Neural cell (in vitro differentiated cells): ENCODE measurements around the gene PAX2. TPM values are rescaled to one million over a fixed set of nuclear protein-coding genes. Genes with fewer than 3 reads are reported as not detected.

ENCODE experiments used
- H2AFZ ChIP-seq: fragments of 200-600, 300-800 bp; sonication (generic), shearing (Covaris generic); 2 replicates; pipeline ENCODE4 v1.6.0; 2014; ENCODE audit warnings: low read depth, mild to moderate bottlenecking, antibody characterized with exemption, low read length, moderate library complexity
- H3F3A ChIP-seq: fragments of 200-600 bp; shearing (Covaris generic); 2 replicates; pipeline ENCODE4 v1.6.1; 2016; ENCODE audit warnings: mild to moderate bottlenecking, moderate library complexity, mixed read lengths, antibody characterized with exemption, low read length; ENCODE audit not compliant: insufficient read depth, poor library complexity, severe bottlenecking
- H3K27ac ChIP-seq: fragments of 200-600, 300-800 bp; sonication (generic), shearing (Covaris generic); 2 replicates; pipeline ENCODE4 v1.5.1; 2014; ENCODE audit warnings: mild to moderate bottlenecking, low read length, moderate library complexity
- H3K27me3 ChIP-seq: fragments of 300-800, 200-600 bp; sonication (generic), shearing (Covaris generic); 2 replicates; pipeline ENCODE4 v1.6.0; 2014; ENCODE audit warnings: mild to moderate bottlenecking, low read depth, low read length, moderate library complexity; ENCODE audit not compliant: insufficient read depth
- H3K36me3 ChIP-seq: fragments of 300-800, 200-600 bp; sonication (generic), shearing (Covaris generic); 2 replicates; pipeline ENCODE4 v1.5.1; 2014; ENCODE audit warnings: mild to moderate bottlenecking, antibody characterized with exemption, low read length, moderate library complexity; ENCODE audit not compliant: insufficient read depth
- H3K4me2 ChIP-seq: fragments of 300-800, 200-600 bp; sonication (generic), shearing (Covaris generic); 2 replicates; pipeline ENCODE4 v1.6.0; 2014; ENCODE audit warnings: mild to moderate bottlenecking, low read length
- H3K4me3 ChIP-seq: fragments of 300-800, 200-600 bp; sonication (generic), shearing (Covaris generic); 2 replicates; pipeline ENCODE4 v1.5.1; 2014; ENCODE audit warnings: mild to moderate bottlenecking, low read length, moderate library complexity
- H3K79me2 ChIP-seq: fragments of 200-600 bp; shearing (Covaris generic); replicated peaks from 2 replicates; pipeline ENCODE4 v1.6.0; 2014; ENCODE audit warnings: mild to moderate bottlenecking, low read length, moderate library complexity; ENCODE audit not compliant: insufficient read depth
- H3K9ac ChIP-seq: fragments of 300-800, 200-600 bp; sonication (generic), shearing (Covaris generic); 2 replicates; pipeline ENCODE4 v1.6.1; 2016; ENCODE audit warnings: mild to moderate bottlenecking, low read length, mixed read lengths
- H3K9me2 ChIP-seq: fragments of 200-600 bp; shearing (Covaris generic); 2 replicates; pipeline ENCODE4 v1.6.1; 2016; ENCODE audit warnings: mild to moderate bottlenecking, low read length, mixed read lengths; ENCODE audit not compliant: insufficient read depth
- H3K9me3 ChIP-seq: fragments of 200-600, 300-800 bp; sonication (generic), shearing (Covaris generic); 2 replicates; pipeline ENCODE4 v1.6.1; 2016; ENCODE audit warnings: mild to moderate bottlenecking, mixed run types, low read length, moderate library complexity, mixed read lengths
- H4K20me1 ChIP-seq: fragments of 200-600 bp; shearing (Covaris generic); 2 replicates; pipeline ENCODE4 v1.6.1; 2016; ENCODE audit warnings: mild to moderate bottlenecking, mixed run types; ENCODE audit not compliant: insufficient read depth
- EP300 ChIP-seq: fragments of 450-650 bp; conservative IDR thresholded peaks from 2 replicates; pipeline ENCODE4 v1.6.1; 2014; ENCODE audit warnings: antibody characterized with exemption, mild to moderate bottlenecking, moderate library complexity; ENCODE audit not compliant: poor library complexity, severe bottlenecking
- EZH2 ChIP-seq: fragments of 200-600, 300-800 bp; shearing (Covaris generic), sonication (generic); IDR thresholded peaks from 2 replicates; pipeline ENCODE4 v1.6.1; 2014; ENCODE audit warnings: antibody characterized with exemption, low read length, borderline replicate concordance, mild to moderate bottlenecking; ENCODE audit not compliant: insufficient read depth, poor library complexity, severe bottlenecking
- MXI1 ChIP-seq: fragments of 450-650 bp; conservative IDR thresholded peaks from 2 replicates; pipeline ENCODE4 v1.6.1; 2014; ENCODE audit warnings: antibody characterized with exemption, mild to moderate bottlenecking; ENCODE audit not compliant: poor library complexity, severe bottlenecking
- POLR2AphosphoS5 ChIP-seq: IDR thresholded peaks from 2 replicates; pipeline ENCODE4 v1.6.1; 2012
- RAD21 ChIP-seq: fragments of 450-650 bp; conservative IDR thresholded peaks from 2 replicates; pipeline ENCODE4 v1.6.1; 2014; ENCODE audit warnings: antibody characterized with exemption, mild to moderate bottlenecking, moderate library complexity
- REST ChIP-seq: IDR thresholded peaks from 2 replicates; pipeline ENCODE4 v1.6.1; 2012; ENCODE audit warnings: borderline replicate concordance
- SMC3 ChIP-seq: fragments of 450-650 bp; conservative IDR thresholded peaks from 2 replicates; pipeline ENCODE4 v1.6.1; 2014; ENCODE audit warnings: antibody characterized with exemption, mild to moderate bottlenecking, moderate library complexity; ENCODE audit not compliant: poor library complexity
- TAF1 ChIP-seq: IDR thresholded peaks from 2 replicates; pipeline ENCODE4 v1.6.1; 2012; ENCODE audit warnings: low read depth
- polyA plus RNA-seq: library from polyadenylated mRNA; depleted of rRNA; stranded (reverse); fragments of >200 nt; gene quantifications from 2 replicates; pipeline ENCODE4 v1.2.3, GENCODE V29; 2014
- TF ChIP-seq, protein P1 (sequence below): fragments of 450-650 bp; IDR thresholded peaks from 2 replicates; pipeline ENCODE4 v1.5.1; 2014; ENCODE audit warnings: antibody characterized with exemption, mild to moderate bottlenecking, moderate library complexity; ENCODE audit not compliant: poor library complexity, severe bottlenecking

PAX2 gene
- polyA plus RNA-seq, 1 donor from 2014 or later: not detected

DNA sequence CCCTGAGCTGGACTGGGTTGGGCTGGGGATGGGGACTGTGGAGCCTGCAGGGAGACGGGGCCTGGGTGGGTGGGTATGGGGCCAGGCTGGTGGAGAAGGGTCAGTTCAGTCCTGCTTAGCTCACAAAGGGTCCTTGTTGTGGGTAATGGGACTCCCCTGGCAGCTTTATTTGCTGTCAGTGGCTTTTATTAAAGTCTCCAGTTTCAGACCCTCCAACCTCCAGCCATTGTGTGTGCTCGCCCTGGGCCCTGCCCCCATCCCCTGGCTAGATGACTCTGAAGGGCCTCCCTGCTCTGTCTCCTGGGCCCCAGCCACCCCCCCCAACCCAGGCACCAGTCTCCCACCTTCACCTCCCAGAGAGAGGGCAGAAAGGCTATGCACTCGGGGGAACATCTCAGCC lies 123.0 kb downstream of the PAX2 start:
- no peaks in the 10 kb centered on the region for H3K79me2 ChIP-seq
- H3K4me2 ChIP-seq: no peak overlapping the region
- TF ChIP-seq EZH2 (no peak), RAD21 (no peak), MXI1 (no peak), TAF1 (no peak), EP300 (no peak), SMC3 (no peak), POLR2AphosphoS5 (no peak), REST (no peak)
- TF ChIP-seq, protein P1, sequence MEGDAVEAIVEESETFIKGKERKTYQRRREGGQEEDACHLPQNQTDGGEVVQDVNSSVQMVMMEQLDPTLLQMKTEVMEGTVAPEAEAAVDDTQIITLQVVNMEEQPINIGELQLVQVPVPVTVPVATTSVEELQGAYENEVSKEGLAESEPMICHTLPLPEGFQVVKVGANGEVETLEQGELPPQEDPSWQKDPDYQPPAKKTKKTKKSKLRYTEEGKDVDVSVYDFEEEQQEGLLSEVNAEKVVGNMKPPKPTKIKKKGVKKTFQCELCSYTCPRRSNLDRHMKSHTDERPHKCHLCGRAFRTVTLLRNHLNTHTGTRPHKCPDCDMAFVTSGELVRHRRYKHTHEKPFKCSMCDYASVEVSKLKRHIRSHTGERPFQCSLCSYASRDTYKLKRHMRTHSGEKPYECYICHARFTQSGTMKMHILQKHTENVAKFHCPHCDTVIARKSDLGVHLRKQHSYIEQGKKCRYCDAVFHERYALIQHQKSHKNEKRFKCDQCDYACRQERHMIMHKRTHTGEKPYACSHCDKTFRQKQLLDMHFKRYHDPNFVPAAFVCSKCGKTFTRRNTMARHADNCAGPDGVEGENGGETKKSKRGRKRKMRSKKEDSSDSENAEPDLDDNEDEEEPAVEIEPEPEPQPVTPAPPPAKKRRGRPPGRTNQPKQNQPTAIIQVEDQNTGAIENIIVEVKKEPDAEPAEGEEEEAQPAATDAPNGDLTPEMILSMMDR: no peak
- H3K9ac ChIP-seq: no peak overlapping the region
- H3K4me3 ChIP-seq: no peak overlapping the region
- no peaks in the 10 kb centered on the region for H4K20me1 ChIP-seq
- no peak overlapping the region for H2AFZ ChIP-seq
- H3K36me3 ChIP-seq: no peaks in the 10 kb centered on the region
- no peak overlapping the region for H3K27ac ChIP-seq
- peaks cover 48% of the 10 kb centered on the region for H3K27me3 ChIP-seq
- no peaks in the 10 kb centered on the region for H3F3A ChIP-seq
- no peaks in the 10 kb centered on the region for H3K9me3 ChIP-seq
- no peaks in the 10 kb centered on the region for H3K9me2 ChIP-seq

DNA sequence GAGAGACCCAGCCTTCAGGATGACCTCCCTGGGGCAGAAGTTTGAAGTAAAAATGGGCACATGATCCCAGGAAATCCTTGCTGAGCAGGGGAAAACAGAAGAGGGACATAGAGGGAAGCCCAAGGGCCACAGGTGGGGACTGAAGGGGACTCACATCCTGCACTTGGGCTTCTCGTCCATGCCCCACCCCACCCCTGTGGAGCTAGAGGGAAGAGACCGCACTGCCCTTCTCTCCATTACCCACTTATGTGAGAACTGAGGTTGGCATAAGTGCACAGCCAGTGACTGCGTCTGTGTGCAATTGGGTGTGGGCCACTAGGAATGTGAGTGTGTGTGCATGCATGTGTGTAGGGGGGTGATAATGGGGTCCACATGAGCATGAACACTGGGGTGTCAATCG lies 124.0 kb downstream of the PAX2 start:
- H3K4me2 ChIP-seq: no peak overlapping the region
- H3K9me2 ChIP-seq: no peaks in the 10 kb centered on the region
- H3K27me3 ChIP-seq: peaks cover 40% of the 10 kb centered on the region
- no peak overlapping the region for H3K9ac ChIP-seq
- H3K4me3 ChIP-seq: no peak overlapping the region
- no peak for TF ChIP-seq MXI1
- TF ChIP-seq REST: no peak
- no peak for TF ChIP-seq RAD21
- TF ChIP-seq EP300: no peak
- TF ChIP-seq, protein P1: no peak
- no peak for TF ChIP-seq EZH2
- no peak for TF ChIP-seq TAF1
- no peak for TF ChIP-seq SMC3
- no peak for TF ChIP-seq POLR2AphosphoS5
- H3K9me3 ChIP-seq: no peaks in the 10 kb centered on the region
- H3K79me2 ChIP-seq: no peaks in the 10 kb centered on the region
- H3K36me3 ChIP-seq: no peaks in the 10 kb centered on the region
- no peaks in the 10 kb centered on the region for H3F3A ChIP-seq
- H2AFZ ChIP-seq: no peak overlapping the region
- H3K27ac ChIP-seq: no peak overlapping the region
- no peaks in the 10 kb centered on the region for H4K20me1 ChIP-seq
